Transverse colon (tissue), 3 donors: ENCODE data around the gene PTPRN2.

ENCODE experiments used
- POLR2A ChIP-seq: fragments of 450-650 bp; IDR thresholded peaks from one replicate; pipeline ENCODE4 v1.6.1; 2016; ENCODE audit warnings: antibody characterized with exemption, mild to moderate bottlenecking, moderate library complexity
- TF ChIP-seq, protein P1 (sequence below), 5 experiments: fragments of 200-600 bp in 3 of 5; fragments of 450-650 bp in 2 of 5; sonication (generic) in 3 of 5; IDR thresholded peaks; 1 replicate in 2 of 5; 2 replicates in 3 of 5; pipeline ENCODE4 v1.5.1; 2016 to 2017; ENCODE audit warnings: antibody characterized with exemption in 5 of 5, inconsistent platforms in 3 of 5, mild to moderate bottlenecking in 2 of 5, moderate library complexity in 1 of 5

DNA sequence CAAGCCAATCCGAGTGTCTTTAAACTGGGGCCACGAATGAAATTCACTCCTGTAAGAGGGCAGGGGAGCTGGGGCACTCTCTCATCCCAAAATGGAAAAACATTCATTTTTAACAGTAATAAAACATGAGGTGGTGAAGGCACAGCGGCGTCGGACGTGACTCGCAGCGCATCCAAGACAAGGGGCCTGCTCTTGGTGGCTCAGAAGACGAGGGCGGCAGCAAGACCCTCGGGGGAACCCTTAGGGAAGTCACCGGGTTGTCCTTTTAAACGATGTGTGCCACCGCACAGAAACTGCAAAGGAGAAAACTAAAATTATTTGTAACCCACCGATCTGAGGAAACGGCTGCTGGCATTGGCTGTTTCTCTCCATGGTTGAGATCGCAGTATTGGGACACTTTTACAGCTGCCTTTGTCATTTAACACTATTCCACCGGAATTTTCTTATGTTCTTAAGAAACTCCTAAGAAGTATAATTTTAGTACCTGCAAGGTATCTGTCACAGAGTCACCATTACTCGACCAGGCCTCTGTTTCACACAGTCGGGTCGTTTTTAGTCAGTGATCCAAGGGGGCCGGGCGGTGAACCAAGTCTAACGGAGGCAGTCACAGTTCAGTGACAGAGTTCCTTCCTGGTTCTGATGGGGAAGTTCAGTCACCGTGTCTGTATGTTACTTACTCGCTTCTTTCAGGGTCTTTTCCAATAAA, 159.3 kb downstream of the PTPRN2 start:
- no peak for TF ChIP-seq POLR2A
- TF ChIP-seq, protein P1, sequence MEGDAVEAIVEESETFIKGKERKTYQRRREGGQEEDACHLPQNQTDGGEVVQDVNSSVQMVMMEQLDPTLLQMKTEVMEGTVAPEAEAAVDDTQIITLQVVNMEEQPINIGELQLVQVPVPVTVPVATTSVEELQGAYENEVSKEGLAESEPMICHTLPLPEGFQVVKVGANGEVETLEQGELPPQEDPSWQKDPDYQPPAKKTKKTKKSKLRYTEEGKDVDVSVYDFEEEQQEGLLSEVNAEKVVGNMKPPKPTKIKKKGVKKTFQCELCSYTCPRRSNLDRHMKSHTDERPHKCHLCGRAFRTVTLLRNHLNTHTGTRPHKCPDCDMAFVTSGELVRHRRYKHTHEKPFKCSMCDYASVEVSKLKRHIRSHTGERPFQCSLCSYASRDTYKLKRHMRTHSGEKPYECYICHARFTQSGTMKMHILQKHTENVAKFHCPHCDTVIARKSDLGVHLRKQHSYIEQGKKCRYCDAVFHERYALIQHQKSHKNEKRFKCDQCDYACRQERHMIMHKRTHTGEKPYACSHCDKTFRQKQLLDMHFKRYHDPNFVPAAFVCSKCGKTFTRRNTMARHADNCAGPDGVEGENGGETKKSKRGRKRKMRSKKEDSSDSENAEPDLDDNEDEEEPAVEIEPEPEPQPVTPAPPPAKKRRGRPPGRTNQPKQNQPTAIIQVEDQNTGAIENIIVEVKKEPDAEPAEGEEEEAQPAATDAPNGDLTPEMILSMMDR (IDR thresholded peaks at IDR 0.05), result no peak
